ENCODE measurements around the gene AKAP13.

AKAP13 gene

GRCh38 chr15:85421116-85421925 lies 40.9 kb downstream of the AKAP13 start:
- no peak overlapping the region for H3K27ac ChIP-seq
- TF ChIP-seq, protein P1, sequence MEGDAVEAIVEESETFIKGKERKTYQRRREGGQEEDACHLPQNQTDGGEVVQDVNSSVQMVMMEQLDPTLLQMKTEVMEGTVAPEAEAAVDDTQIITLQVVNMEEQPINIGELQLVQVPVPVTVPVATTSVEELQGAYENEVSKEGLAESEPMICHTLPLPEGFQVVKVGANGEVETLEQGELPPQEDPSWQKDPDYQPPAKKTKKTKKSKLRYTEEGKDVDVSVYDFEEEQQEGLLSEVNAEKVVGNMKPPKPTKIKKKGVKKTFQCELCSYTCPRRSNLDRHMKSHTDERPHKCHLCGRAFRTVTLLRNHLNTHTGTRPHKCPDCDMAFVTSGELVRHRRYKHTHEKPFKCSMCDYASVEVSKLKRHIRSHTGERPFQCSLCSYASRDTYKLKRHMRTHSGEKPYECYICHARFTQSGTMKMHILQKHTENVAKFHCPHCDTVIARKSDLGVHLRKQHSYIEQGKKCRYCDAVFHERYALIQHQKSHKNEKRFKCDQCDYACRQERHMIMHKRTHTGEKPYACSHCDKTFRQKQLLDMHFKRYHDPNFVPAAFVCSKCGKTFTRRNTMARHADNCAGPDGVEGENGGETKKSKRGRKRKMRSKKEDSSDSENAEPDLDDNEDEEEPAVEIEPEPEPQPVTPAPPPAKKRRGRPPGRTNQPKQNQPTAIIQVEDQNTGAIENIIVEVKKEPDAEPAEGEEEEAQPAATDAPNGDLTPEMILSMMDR (IDR thresholded peaks at IDR 0.05), result no peak
- no peak for TF ChIP-seq ZFX (IDR thresholded peaks at IDR 0.05; ENCODE audit: borderline replicate concordance)

GRCh38 chr15:85422607-85423006 lies 42.2 kb downstream of the AKAP13 start:
- TF ChIP-seq, protein P1 (IDR thresholded peaks at IDR 0.05), result no peak
- TF ChIP-seq ZFX (IDR thresholded peaks at IDR 0.05; ENCODE audit: borderline replicate concordance), result no peak
- H3K27ac ChIP-seq, result no peak overlapping the region

GRCh38 chr15:85423256-85423655 lies 42.9 kb downstream of the AKAP13 start:
- H3K27ac ChIP-seq, result no peak overlapping the region
- no peak for TF ChIP-seq ZFX (IDR thresholded peaks at IDR 0.05; ENCODE audit: borderline replicate concordance)
- TF ChIP-seq, protein P1 (IDR thresholded peaks at IDR 0.05), result no peak

DNA sequence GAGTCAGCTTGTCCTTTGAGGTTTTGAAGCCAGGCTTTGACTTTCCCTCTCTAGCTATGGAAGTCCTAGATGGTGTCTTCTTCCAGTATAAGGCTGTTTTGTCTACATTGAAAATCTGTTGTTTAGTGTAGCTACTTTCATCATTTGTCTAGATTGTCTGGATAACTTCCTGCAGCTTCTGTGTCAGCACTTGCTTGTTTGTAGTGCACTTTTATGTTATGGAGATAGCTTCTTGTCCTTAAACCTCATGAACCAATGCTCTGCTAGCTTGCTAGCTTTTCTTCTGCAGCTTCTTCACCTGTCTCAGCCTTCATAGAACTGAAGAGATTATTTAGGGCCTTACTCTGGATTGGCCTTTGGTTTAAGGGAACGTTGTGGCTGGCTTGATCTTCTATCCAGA lies 43.8 kb downstream of the AKAP13 start:
- TF ChIP-seq, protein P1 (IDR thresholded peaks at IDR 0.05), result no peak
- TF ChIP-seq ZFX (IDR thresholded peaks at IDR 0.05; ENCODE audit: borderline replicate concordance), result no peak
- no peak overlapping the region for H3K27ac ChIP-seq

GRCh38 chr15:85426481-85426880 lies 46.1 kb downstream of the AKAP13 start:
- no peak for TF ChIP-seq ZFX (IDR thresholded peaks at IDR 0.05; ENCODE audit: borderline replicate concordance)
- TF ChIP-seq, protein P1 (IDR thresholded peaks at IDR 0.05), result no peak

DNA sequence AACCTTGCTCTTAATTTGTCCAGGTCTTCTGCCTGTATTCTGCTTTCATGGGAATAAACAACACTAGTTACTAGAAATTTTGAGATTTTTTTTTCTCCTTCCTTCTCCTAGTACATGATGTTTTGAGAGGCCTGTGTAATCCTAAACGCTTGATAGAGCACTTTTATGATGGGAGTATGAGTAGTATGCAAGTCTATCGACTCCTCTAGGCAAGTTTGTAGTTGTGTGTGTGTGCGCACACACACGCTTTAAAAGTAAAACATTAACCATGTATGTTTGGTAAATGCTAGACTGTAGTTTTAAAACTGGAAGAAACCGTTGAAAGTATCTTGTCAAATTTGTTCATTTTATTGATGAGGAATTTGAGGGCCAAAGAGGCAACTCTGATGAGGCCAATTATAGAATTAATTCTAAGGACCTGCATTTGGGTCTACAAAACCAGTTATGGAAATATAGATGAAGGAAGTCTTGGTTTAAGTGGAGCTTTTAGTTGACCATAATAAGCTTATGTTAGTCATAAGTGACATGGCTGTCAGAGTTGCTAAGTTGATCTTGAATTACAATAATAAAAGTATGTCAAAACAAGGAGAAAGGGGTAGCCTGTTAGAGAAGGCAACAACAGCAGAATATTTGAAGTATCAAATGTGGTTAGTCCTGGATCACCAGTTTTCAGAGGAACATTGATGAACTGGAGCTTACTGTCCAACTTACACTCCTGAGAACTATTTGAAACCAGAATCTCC lies 47.1 kb downstream of the AKAP13 start:
- H3K27ac ChIP-seq, result no peak overlapping the region
- TF ChIP-seq ZFX (IDR thresholded peaks at IDR 0.05; ENCODE audit: borderline replicate concordance), result no peak

More at GRCh38 chr15:85426481-85426880, 46.1 kb downstream of the AKAP13 start:
- no peak overlapping the region for H3K27ac ChIP-seq

GRCh38 chr15:85429522-85429921 lies 49.1 kb downstream of the AKAP13 start:
- TF ChIP-seq ZFX (IDR thresholded peaks at IDR 0.05; ENCODE audit: borderline replicate concordance), result no peak
- TF ChIP-seq, protein P1 (IDR thresholded peaks at IDR 0.05), result no peak

More at GRCh38 chr15:85429522-85429921, 49.1 kb downstream of the AKAP13 start:
- H3K27ac ChIP-seq, result no peak overlapping the region

Measured in 22Rv1 (cell line).